H1 (cell line): Measurements from ENCODE around the gene LCE6A. TPM values are rescaled to one million over a fixed set of nuclear protein-coding genes. Genes with fewer than 3 reads are reported as not detected.

Source experiments
- CTCF ChIA-PET: fragments of 300-600 bp; sonication (Branson Sonifier 250); formaldehyde crosslinking; loops from one replicate; lab custom pipeline; 2021; ENCODE audit not compliant: partially characterized antibody; lab: Charles Lee
- POLR2A ChIA-PET: fragments of 300-600 bp; sonication (Branson Sonifier 250); formaldehyde crosslinking; loops from one replicate; lab custom pipeline; 2021; ENCODE audit warnings: inconsistent platforms; ENCODE audit not compliant: partially characterized antibody; lab: Charles Lee
- DNase-seq, 2 experiments: peaks; one replicate each; pipeline versions ENCODE4 v3.0.0 to v3.0.0-alpha.2; 2010 to 2022; ENCODE audit warnings: low spot score in 2 of 2, low read depth in 1 of 2, mixed read lengths in 1 of 2
- FAIRE-seq: peaks from 2 replicates; lab custom pipeline; 2011; peaks lifted over from hg19 to GRCh38; lab: Jason Lieb, UNC
- H2AFZ ChIP-seq: 2 replicates; pipeline ENCODE4 v1.8.1; 2012; ENCODE audit warnings: low read length, inconsistent platforms
- H2AK5ac ChIP-seq: 2 replicates; pipeline ENCODE4 v1.6.1; 2013; ENCODE audit warnings: low read depth, low read length
- H2BK120ac ChIP-seq: replicated peaks from 2 replicates; pipeline ENCODE3; 2013; ENCODE audit warnings: low read depth, low read length, inconsistent platforms
- H2BK12ac ChIP-seq: 2 replicates; pipeline ENCODE4 v1.6.1; 2013; ENCODE audit warnings: low read depth, low read length
- H2BK15ac ChIP-seq: 2 replicates; pipeline ENCODE4 v1.6.1; 2013; ENCODE audit warnings: low read length
- H2BK20ac ChIP-seq: 2 replicates; pipeline ENCODE4 v1.6.1; 2013; ENCODE audit warnings: low read length
- H2BK5ac ChIP-seq: 2 replicates; pipeline ENCODE4 v1.6.1; 2013; ENCODE audit warnings: low read depth, low read length
- H3K14ac ChIP-seq: 2 replicates; pipeline ENCODE4 v1.6.1; 2013; ENCODE audit warnings: inconsistent platforms; ENCODE audit not compliant: insufficient read length
- H3K18ac ChIP-seq: 2 replicates; pipeline ENCODE4 v1.6.1; 2013; ENCODE audit warnings: low read length; ENCODE audit errors: extremely low read depth
- H3K23ac ChIP-seq: 2 replicates; pipeline ENCODE4 v1.6.1; 2013; ENCODE audit warnings: inconsistent platforms; ENCODE audit not compliant: insufficient read length
- H3K23me2 ChIP-seq: 2 replicates; pipeline ENCODE4 v1.6.1; 2013; ENCODE audit warnings: low read depth, low read length
- H3K27ac ChIP-seq: 2 replicates; pipeline ENCODE4 v1.6.1; 2011; ENCODE audit warnings: low read depth, low read length, inconsistent platforms
- H3K27me3 ChIP-seq, 4 experiments: replicated peaks in 1 of 4; 1 replicate in 1 of 4; 2 replicates in 3 of 4; pipeline versions ENCODE4 v1.6.1 to v1.8.1; 2011 to 2013; ENCODE audit warnings: low read length in 3 of 4, mild to moderate bottlenecking in 3 of 4, inconsistent platforms in 2 of 4, mixed read lengths in 2 of 4, moderate library complexity in 1 of 4; ENCODE audit not compliant: control insufficient read depth in 3 of 4, insufficient read depth in 3 of 4; ENCODE audit errors: extremely low read depth in 1 of 4
- H3K36me3 ChIP-seq, 4 experiments: 2 replicates each; pipeline versions ENCODE4 v1.6.1 to v1.8.1; 2011 to 2013; ENCODE audit warnings: mild to moderate bottlenecking in 4 of 4, low read length in 3 of 4, moderate library complexity in 2 of 4, control low read depth in 1 of 4, inconsistent platforms in 1 of 4; ENCODE audit not compliant: insufficient read depth in 4 of 4, control insufficient read depth in 2 of 4
- H3K4ac ChIP-seq: replicated peaks from 2 replicates; pipeline ENCODE3; 2013; ENCODE audit warnings: low read length, low read depth, mixed read lengths, inconsistent platforms; ENCODE audit not compliant: insufficient read length
- H3K4me1 ChIP-seq, 4 experiments: replicated peaks in 1 of 4; 1 replicate in 1 of 4; 2 replicates in 3 of 4; pipeline versions ENCODE4 v1.6.1 to v1.8.1; 2011 to 2013; ENCODE audit warnings: low read length in 3 of 4, inconsistent platforms in 2 of 4, mixed read lengths in 1 of 4; ENCODE audit not compliant: insufficient read depth in 4 of 4, control insufficient read depth in 3 of 4
- H3K4me2 ChIP-seq, 2 experiments: 2 replicates each; pipeline versions ENCODE4 v1.6.1 to v1.8.1; 2011 to 2013; ENCODE audit warnings: low read depth in 2 of 2, low read length in 2 of 2, control low read depth in 1 of 2, inconsistent platforms in 1 of 2, mild to moderate bottlenecking in 1 of 2; ENCODE audit not compliant: insufficient read depth in 1 of 2
- H3K4me3 ChIP-seq, 4 experiments: fragments of 200-600, 300-600 bp in 1 of 4; sonication (generic), shearing (Covaris generic), sonication (Bioruptor Twin) in 1 of 4; 2 replicates each; pipeline versions ENCODE4 v1.5.1 to v1.8.1; 2011 to 2016; ENCODE audit warnings: low read length in 4 of 4, low read depth in 3 of 4, control low read depth in 2 of 4, inconsistent platforms in 2 of 4, mild to moderate bottlenecking in 2 of 4, mixed read lengths in 1 of 4, moderate library complexity in 1 of 4; ENCODE audit not compliant: insufficient read depth in 2 of 4; ENCODE audit errors: extremely low read depth in 1 of 4
- H3K56ac ChIP-seq: replicated peaks from 2 replicates; pipeline ENCODE3; 2013; ENCODE audit warnings: low read depth, mild to moderate bottlenecking, mixed read lengths, low read length, inconsistent platforms; ENCODE audit not compliant: insufficient read length
- H3K79me1 ChIP-seq: 2 replicates; pipeline ENCODE4 v1.6.1; 2013; ENCODE audit warnings: low read depth, low read length, control low read depth
- H3K79me2 ChIP-seq, 2 experiments: 2 replicates each; pipeline versions ENCODE4 v1.6.1 to v1.8.1; 2012 to 2013; ENCODE audit warnings: low read length in 2 of 2, mild to moderate bottlenecking in 2 of 2, inconsistent platforms in 1 of 2; ENCODE audit not compliant: insufficient read depth in 2 of 2, control insufficient read depth in 1 of 2
- H3K9ac ChIP-seq, 4 experiments: replicated peaks in 1 of 4; 1 replicate in 1 of 4; 2 replicates in 3 of 4; pipeline versions ENCODE4 v1.6.1 to v1.8.1; 2011 to 2013; ENCODE audit warnings: low read depth in 3 of 4, low read length in 3 of 4, control low read depth in 2 of 4, mild to moderate bottlenecking in 2 of 4, moderate library complexity in 2 of 4, inconsistent platforms in 1 of 4; ENCODE audit errors: extremely low read depth in 1 of 4
- H3K9me3 ChIP-seq, 2 experiments: 2 replicates each; pipeline versions ENCODE4 v1.6.1 to v1.8.1; 2012 to 2013; ENCODE audit warnings: mild to moderate bottlenecking in 2 of 2, moderate library complexity in 2 of 2, control low read depth in 1 of 2, inconsistent platforms in 1 of 2, low read depth in 1 of 2, low read length in 1 of 2, mixed read lengths in 1 of 2; ENCODE audit not compliant: insufficient read depth in 2 of 2
- H4K20me1 ChIP-seq, 2 experiments: replicated peaks in 1 of 2; 2 replicates each; pipeline versions ENCODE3 to v1.8.1; 2011 to 2013; ENCODE audit warnings: inconsistent platforms in 2 of 2, low read length in 2 of 2, mild to moderate bottlenecking in 1 of 2; ENCODE audit not compliant: insufficient read depth in 2 of 2, control insufficient read depth in 1 of 2
- H4K5ac ChIP-seq: 2 replicates; pipeline ENCODE4 v1.6.1; 2013; ENCODE audit warnings: low read length, low read depth, mixed read lengths, inconsistent platforms; ENCODE audit not compliant: insufficient read length
- H4K8ac ChIP-seq: 2 replicates; pipeline ENCODE4 v1.8.0; 2013; ENCODE audit warnings: mild to moderate bottlenecking, moderate library complexity, low read length, inconsistent platforms; ENCODE audit not compliant: insufficient read depth; ENCODE audit errors: extremely low read depth
- H4K91ac ChIP-seq: replicated peaks from 2 replicates; pipeline ENCODE3; 2013; ENCODE audit warnings: low read length, mixed read lengths, inconsistent platforms; ENCODE audit not compliant: insufficient read length
- ASH2L ChIP-seq: fragments of 200-600, 300-600 bp; sonication (generic); IDR thresholded peaks from one replicate; pipeline ENCODE4 v1.7.1; 2017; ENCODE audit warnings: low read length
- ATF3 ChIP-seq: IDR thresholded peaks from 2 replicates; pipeline ENCODE4 v1.6.1; 2011; ENCODE audit warnings: low read depth, mild to moderate bottlenecking, low read length; ENCODE audit not compliant: insufficient read depth
- BACH1 ChIP-seq: IDR thresholded peaks from 2 replicates; pipeline ENCODE4 v1.6.1; 2012; ENCODE audit warnings: low read length, improper control_type of control experiment
- BRCA1 ChIP-seq: IDR thresholded peaks from 2 replicates; pipeline ENCODE4 v1.6.1; 2012; ENCODE audit warnings: low read depth, low read length, improper control_type of control experiment
- CHD1 ChIP-seq: IDR thresholded peaks from 2 replicates; pipeline ENCODE4 v1.6.1; 2012; ENCODE audit warnings: low read depth, low read length, improper control_type of control experiment
- GABPA ChIP-seq: IDR thresholded peaks from 2 replicates; pipeline ENCODE4 v1.6.1; 2011; ENCODE audit warnings: mild to moderate bottlenecking, low read length, moderate library complexity, borderline replicate concordance; ENCODE audit not compliant: insufficient read depth
- JUN ChIP-seq: IDR thresholded peaks from 2 replicates; pipeline ENCODE4 v1.6.1; 2011; ENCODE audit warnings: low read depth, mild to moderate bottlenecking, improper control_type of control experiment, low read length
- NRF1 ChIP-seq: IDR thresholded peaks from 2 replicates; pipeline ENCODE4 v1.6.1; 2011; ENCODE audit warnings: mild to moderate bottlenecking, low read depth, low read length, improper control_type of control experiment
- POLR2A ChIP-seq, 2 experiments: IDR thresholded peaks; 1 replicate in 1 of 2; 2 replicates in 1 of 2; pipeline ENCODE4 v1.6.1; 2011; ENCODE audit warnings: low read depth in 2 of 2, low read length in 2 of 2, mild to moderate bottlenecking in 2 of 2; ENCODE audit errors: control extremely low read depth in 1 of 2
- SIN3A ChIP-seq, 2 experiments: IDR thresholded peaks in 1 of 2; conservative IDR thresholded peaks in 1 of 2; 2 replicates each; pipeline ENCODE4 v1.6.1; 2011 to 2012; ENCODE audit warnings: low read length in 2 of 2, improper control_type of control experiment in 1 of 2, low read depth in 1 of 2, mild to moderate bottlenecking in 1 of 2
- SIRT6 ChIP-seq: IDR thresholded peaks from one replicate; pipeline ENCODE4 v1.7.1; 2012; ENCODE audit warnings: low read length, inconsistent platforms
- SIX5 ChIP-seq: IDR thresholded peaks from 2 replicates; pipeline ENCODE4 v1.6.1; 2011; ENCODE audit warnings: mild to moderate bottlenecking, low read depth, low read length
- WGBS, 2 experiments: shearing (Covaris generic) in 1 of 2; methylation state at CpG; one replicate each; pipeline versions ENCODE4 v1.1.6 to v1.1.7; 2013 to 2015; ENCODE audit warnings: low lambda C conversion rate in 2 of 2, mixed read lengths in 2 of 2, inconsistent platforms in 1 of 2, low coverage in 1 of 2, missing lambda C conversion rate in 1 of 2; ENCODE audit not compliant: insufficient replicate concordance in 2 of 2, insufficient coverage in 1 of 2, insufficient read length in 1 of 2; ENCODE audit errors: extremely low coverage in 1 of 2, missing lambda C conversion rate in 1 of 2; 5-methylcytosine and 5-hydroxymethylcytosine counted together
- polyA plus RNA-seq, 7 experiments: library from polyadenylated mRNA; depleted of rRNA in 3 of 7; stranded (reverse) in 5 of 7; unstranded in 2 of 7; fragments of >200 nt in 5 of 7; fragments of 200-250 nt in 2 of 7; gene quantifications; 1 replicate in 5 of 7; 2 replicates in 1 of 7; 4 replicates in 1 of 7; pipeline versions ENCODE4 v1.2.1 to v1.2.3, GENCODE V29; 2011 to 2013; ENCODE audit warnings: missing spikeins in 2 of 7, mixed read lengths in 2 of 7
- total RNA-seq: library from RNA; stranded (reverse); fragmentation: NEBNext Ultra II Directional; extraction: Animal tissue kit (Norgen Biotek cat#: 25700); gene quantifications from 2 replicates; pipeline ENCODE4 v1.2.1, GENCODE V29; 2021

LCE6A gene
- total and polyA plus RNA-seq, 2 of the 8 experiments (the other 6 are each of a cell fraction or from before 2014, with no cell fraction given): not detected

- Histone ChIP-seq H3K79me1 (no peaks in the 10 kb centered on the region), H2AFZ (no peak overlapping the region), H2BK12ac (no peak overlapping the region), H4K5ac (no peak overlapping the region), H2BK20ac (no peak overlapping the region), H3K14ac (no peak overlapping the region), H3K27me3 (no peaks in the 10 kb centered on the region), H3K27ac (no peak overlapping the region), H2AK5ac (no peak overlapping the region), H3K23ac (no peak overlapping the region), H3K4me3 (no peak overlapping the region), H3K36me3 (no peaks in the 10 kb centered on the region), H3K4ac (no peak overlapping the region), H3K18ac (no peak overlapping the region), H2BK5ac (no peak overlapping the region), H2BK120ac (no peak overlapping the region), H3K9ac (no peak overlapping the region), H4K20me1 (no peaks in the 10 kb centered on the region), H4K8ac (no peak overlapping the region), H4K91ac (no peak overlapping the region), H3K4me1 (no peaks in the 10 kb centered on the region), H3K56ac (no peak overlapping the region), H3K23me2 (no peaks in the 10 kb centered on the region), H3K4me2 (no peak overlapping the region), H3K79me2 (no peaks in the 10 kb centered on the region), H2BK15ac (no peak overlapping the region), H3K9me3 (peaks cover 3% of the 10 kb centered on the region in 2 experiments; a peak in 1 of 4 replicates)
- POLR2A ChIA-PET: no interaction called here
- FAIRE-seq (no peak), DNase-seq (no peak)
- TF ChIP-seq BACH1 (no peak), GABPA (no peak), POLR2A (IDR thresholded peaks at IDR 0.05; ENCODE audit: control extremely low read depth in 1 of 2, low read depth in 2 of 2, low read length in 2 of 2) (no peak), SIRT6 (no peak), SIX5 (no peak), ASH2L (no peak), BRCA1 (no peak), CHD1 (no peak), JUN (no peak), NRF1 (no peak), SIN3A (conservative IDR thresholded peaks at IDR 0.05 in 1 of 2, IDR thresholded peaks at IDR 0.05 in 1 of 2; ENCODE audit: low read depth in 1 of 2, low read length in 2 of 2) (no peak), ATF3 (no peak)
- CTCF ChIA-PET: interaction anchor here (1.0 kb wide), 1 partner anchor 614 kb away, joined by 3 read pairs; no protein-coding TSS in a partner anchor
- WGBS, 2 experiments: 90% methylated on average over 5 of the region's 5 CpGs; no CpG with 5 or more reads in 1 of the 2 experiments
Observed at GRCh38 chr1:152880907-152881306, 38.3 kb downstream of the LCE6A start.
